SK-N-MC (cell line): Measurements from ENCODE around the gene LGALS9B.
"Not testable (repeated sequence)": the region's sequence is repeated elsewhere in the genome, so short reads cannot be mapped to it uniquely, and the experiment has no call there.

ENCODE experiments used
- EZH2 ChIP-seq: fragments of 200-600 bp; sonication (generic); IDR thresholded peaks from one replicate; pipeline ENCODE4 v1.6.1; 2017; ENCODE audit warnings: antibody characterized with exemption
- FOXP2 ChIP-seq: optimal IDR thresholded peaks from 2 replicates; pipeline ENCODE3; 2011; ENCODE audit warnings: mild to moderate bottlenecking, moderate library complexity; ENCODE audit not compliant: insufficient read depth; ENCODE audit errors: extremely low read length, control extremely low read depth
- POLR2AphosphoS5 ChIP-seq: IDR thresholded peaks from 2 replicates; pipeline ENCODE4 v1.6.1; 2012; ENCODE audit warnings: mild to moderate bottlenecking, low read depth, low read length, borderline replicate concordance

- TF ChIP-seq EZH2, POLR2AphosphoS5, FOXP2: not testable (repeated sequence)
Measured at GRCh38 chr17:20474081-20474480, 6.7 kb upstream of the LGALS9B start.
